ENCODE data around the gene CD300LD.

The CD300LD gene

GRCh38 chr17:74530831-74531150 lies 61.3 kb downstream of the CD300LD start:
- Histone ChIP-seq H3K27me3 (replicated peaks; ENCODE audit: insufficient read depth, low read length) (peaks cover 98% of the 10 kb centered on the region), H3K79me2 (ENCODE audit: low read length) (no peaks in the 10 kb centered on the region), H4K20me1 (ENCODE audit: insufficient read depth, low read length) (no peaks in the 10 kb centered on the region), H3K9me3 (replicated peaks; ENCODE audit: insufficient read depth, low read length) (no peaks in the 10 kb centered on the region), H3K9ac (ENCODE audit: low read length) (no peak overlapping the region), H3K4me2 (ENCODE audit: low read depth, low read length) (no peak overlapping the region), H2AFZ (ENCODE audit: low read length) (no peak overlapping the region), H3K36me3 (replicated peaks; ENCODE audit: insufficient read depth, low read length) (no peaks in the 10 kb centered on the region), H3K27ac (ENCODE audit: low read length) (no peak overlapping the region), H3F3A (ENCODE audit: insufficient read depth, low read length) (no peaks in the 10 kb centered on the region), H3K9me2 (replicated peaks; ENCODE audit: insufficient read depth, low read length) (no peaks in the 10 kb centered on the region), H3K4me3 (ENCODE audit: low read length) (no peak overlapping the region), H3K4me1 (ENCODE audit: low read length) (no peaks in the 10 kb centered on the region)
- DNase-seq: no peak
- no peak for TF ChIP-seq EZH2 (optimal IDR thresholded peaks at IDR 0.05; ENCODE audit: low read depth, low read length)
- no peak for TF ChIP-seq EZH2phosphoT487 (IDR thresholded peaks at IDR 0.05; ENCODE audit: low read length)
- TF ChIP-seq CTCF (IDR thresholded peaks at IDR 0.05; ENCODE audit: low read length): no peak

Data from MM.1S (cell line).